ENCODE measurements around the gene TANC2.
"Not testable (repeated sequence)": the region's sequence is repeated elsewhere in the genome, so short reads cannot be mapped to it uniquely, and the experiment has no call there.

The TANC2 gene

GRCh38 chr17:62964506-62964905 is 1.5 kb upstream of the TANC2 start:
- DNase-seq (ENCODE audit: low spot score): no peak

DNA sequence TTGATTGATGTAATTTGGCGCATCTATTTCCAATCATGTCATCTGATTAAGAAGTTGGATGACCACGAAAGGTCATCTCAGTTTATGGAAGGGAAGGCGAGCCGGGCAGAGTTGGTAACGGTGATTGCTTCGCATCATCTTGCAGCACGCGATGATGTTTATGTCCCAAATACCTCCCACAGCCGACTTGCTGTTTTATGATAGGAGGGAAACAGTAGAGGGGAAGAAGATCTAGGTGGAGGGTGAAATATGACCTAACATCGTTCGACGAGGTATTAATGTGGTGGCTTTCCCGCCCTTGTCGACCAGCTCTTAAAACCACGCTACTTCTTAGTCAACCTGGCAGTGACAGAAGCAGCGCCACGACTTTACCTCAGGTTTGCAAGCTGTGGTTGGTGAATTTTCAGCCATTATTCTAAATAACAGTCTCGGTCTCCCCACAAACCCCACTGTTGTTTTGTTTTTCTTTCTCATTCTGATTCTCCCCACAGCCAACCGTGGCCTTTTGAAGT is 805 bp upstream of the TANC2 start:
- no peak for DNase-seq (ENCODE audit: low spot score)

- DNase-seq (ENCODE audit: low spot score): peak; percentile 82
Measured at GRCh38 chr17:62966426-62967204, 580 bp downstream of the TANC2 start.

DNA sequence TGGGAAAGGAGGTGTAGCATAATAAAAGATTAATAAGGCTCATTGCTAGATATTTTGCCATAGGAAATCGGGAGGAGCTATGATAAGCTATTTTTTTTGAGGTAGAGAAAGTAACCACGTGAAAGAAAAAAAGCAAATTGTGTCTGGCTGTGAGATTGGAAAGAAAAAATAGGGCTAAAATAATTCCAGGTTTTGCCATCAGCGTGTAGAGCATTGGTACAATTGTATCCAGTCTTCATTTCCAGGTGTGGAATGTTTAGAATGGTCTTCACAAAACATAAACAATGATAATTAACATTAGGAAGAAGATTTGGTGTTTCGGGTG is 1.1 kb downstream of the TANC2 start:
- DNase-seq (ENCODE audit: low spot score): no peak

- no peak for DNase-seq (ENCODE audit: low spot score)
Measured at GRCh38 chr17:62968445-62968923, 2.4 kb downstream of the TANC2 start.

- DNase-seq (ENCODE audit: low spot score): no peak
Measured at GRCh38 chr17:62970610-62971009, 4.6 kb downstream of the TANC2 start.

- DNase-seq (ENCODE audit: low spot score): no peak
Measured at GRCh38 chr17:62971853-62972252, 5.8 kb downstream of the TANC2 start.

DNA sequence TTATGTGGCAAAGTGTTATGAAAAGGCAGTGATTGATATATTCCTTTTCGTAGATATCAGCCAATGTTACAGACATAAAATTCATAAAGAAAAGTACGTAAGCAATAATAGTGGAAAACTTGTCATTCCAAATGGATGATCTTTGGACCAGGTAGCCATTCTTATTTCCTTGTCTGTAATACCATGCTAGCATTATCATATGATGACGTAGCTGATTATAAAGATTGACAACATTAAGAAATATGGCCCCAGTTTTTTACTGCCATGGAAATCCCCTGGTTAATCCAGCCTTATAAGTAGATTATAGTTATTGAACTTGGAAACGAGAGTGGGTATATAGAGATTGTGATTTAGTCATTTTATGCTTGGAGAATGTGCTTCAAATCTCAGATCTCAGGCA is 8.8 kb downstream of the TANC2 start:
- no peak for DNase-seq (ENCODE audit: low spot score)

- DNase-seq (ENCODE audit: low spot score): no peak
Measured at GRCh38 chr17:62975206-62975605, 9.2 kb downstream of the TANC2 start.

GRCh38 chr17:62976643-62977231 is 10.7 kb downstream of the TANC2 start:
- DNase-seq (ENCODE audit: low spot score): not testable (repeated sequence)

DNA sequence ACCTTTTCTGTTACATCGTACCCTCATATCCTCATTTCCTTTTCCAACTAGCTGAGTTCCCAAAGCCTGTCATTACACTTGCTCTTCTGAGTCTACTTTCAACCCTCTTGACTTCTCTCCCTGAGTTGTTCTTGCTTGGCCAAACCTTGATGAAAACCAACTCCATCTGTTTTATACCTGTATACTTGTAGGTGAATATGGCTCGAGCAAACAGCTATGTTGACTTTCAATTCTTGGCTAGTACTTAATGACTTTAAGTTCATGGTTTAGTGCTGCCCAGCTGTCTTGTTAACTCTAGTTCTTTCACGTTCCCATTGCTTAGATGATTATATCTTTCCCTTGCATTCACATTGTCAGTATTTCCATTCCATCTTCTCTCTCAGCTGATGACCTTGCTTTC is 14.8 kb downstream of the TANC2 start:
- DNase-seq (ENCODE audit: low spot score): no peak

GRCh38 chr17:62981933-62982332 is 15.9 kb downstream of the TANC2 start:
- no peak for DNase-seq (ENCODE audit: low spot score)

DNA sequence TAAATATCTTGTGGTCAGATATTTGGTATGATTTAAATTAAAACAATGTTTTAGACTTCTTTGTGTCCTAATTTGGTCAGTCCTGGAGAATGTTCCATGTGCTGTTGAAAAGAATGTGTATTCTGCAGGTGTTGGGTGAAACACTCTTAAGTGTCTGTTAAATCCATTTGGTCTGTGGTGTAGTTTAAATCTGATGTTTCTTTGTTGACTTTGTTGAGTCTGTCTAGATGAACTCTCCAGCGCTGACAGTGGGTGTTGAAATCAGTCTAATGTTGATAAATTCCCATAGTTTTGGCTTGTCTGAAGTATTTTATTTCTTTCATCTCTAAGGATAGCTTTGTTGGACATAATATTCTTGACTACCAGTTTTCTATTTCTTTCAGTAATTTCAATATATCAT is 18.8 kb downstream of the TANC2 start:
- no peak for DNase-seq (ENCODE audit: low spot score)

DNA sequence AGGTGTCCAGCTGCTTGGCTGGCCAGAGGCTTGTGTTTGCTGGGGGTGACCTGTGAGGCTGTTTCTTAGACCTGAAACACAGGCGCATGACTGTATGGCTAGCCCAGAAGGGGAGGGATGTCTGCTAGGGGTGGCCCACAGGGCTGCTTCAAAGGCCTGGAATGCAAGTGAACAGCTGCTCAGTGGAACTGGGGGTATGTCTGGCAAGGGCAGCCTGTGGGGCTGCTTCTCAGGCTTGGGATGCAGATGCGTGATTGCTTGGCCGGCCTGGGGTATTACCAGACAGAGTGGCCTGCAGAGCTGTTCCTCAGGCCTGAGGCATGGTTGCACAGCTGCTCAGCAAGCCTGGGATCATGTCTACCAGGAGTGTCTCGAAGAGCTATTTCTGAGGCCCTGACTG is 20.5 kb downstream of the TANC2 start:
- peak; percentile 66 for DNase-seq (ENCODE audit: low spot score)

- DNase-seq (ENCODE audit: low spot score): no peak
Measured at GRCh38 chr17:62987136-62987535, 21.1 kb downstream of the TANC2 start.

- DNase-seq (ENCODE audit: low spot score): no peak
Measured at GRCh38 chr17:62989501-62989900, 23.5 kb downstream of the TANC2 start.

GRCh38 chr17:62994931-62995330 is 28.9 kb downstream of the TANC2 start:
- DNase-seq (ENCODE audit: low spot score): no peak

DNA sequence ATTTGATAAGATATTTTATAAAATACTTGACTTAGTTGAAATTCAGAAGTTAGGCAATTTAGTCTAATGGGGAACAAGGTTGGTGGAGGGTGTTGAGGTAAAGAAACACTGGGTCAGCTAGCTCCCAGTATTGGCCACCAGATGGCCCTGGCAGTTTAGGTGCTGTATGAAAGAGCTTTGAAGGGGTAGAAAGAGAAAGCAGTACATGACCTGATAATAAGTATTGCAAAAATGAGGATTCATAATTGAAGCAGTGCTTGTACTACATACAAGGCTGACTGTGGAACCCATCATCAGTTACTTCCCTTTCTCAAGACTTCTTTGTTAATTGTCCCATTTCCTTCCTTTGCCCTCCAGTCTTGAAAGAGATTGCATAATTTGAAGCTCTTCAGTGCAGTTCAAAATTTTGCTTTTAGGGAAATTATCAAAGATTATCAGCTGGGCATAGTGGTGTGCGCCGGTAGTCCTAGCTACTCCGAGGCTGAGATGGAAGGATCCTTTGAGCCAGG is 29.4 kb downstream of the TANC2 start:
- DNase-seq (ENCODE audit: low spot score): no peak

- no peak for DNase-seq (ENCODE audit: low spot score)
Measured at GRCh38 chr17:62996221-62996620, 30.2 kb downstream of the TANC2 start.

DNA sequence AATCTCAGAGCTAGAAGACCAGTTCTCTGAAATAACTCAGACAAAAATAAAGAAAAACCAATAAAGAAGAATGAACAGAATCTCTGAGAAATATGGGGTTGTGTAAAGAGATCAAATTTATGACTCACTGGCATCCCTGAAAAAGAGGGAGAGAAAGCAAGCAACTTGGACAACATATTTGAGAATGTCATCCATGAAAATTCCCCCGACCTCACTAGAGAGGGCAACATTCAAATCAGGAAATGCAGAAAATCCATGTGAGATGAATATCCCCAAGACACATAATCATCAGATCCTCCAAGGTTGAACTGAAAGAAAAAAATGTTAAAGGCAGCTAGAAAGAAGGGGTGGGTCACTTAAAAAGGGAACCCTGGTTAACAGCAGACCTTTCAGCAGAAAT is 32.1 kb downstream of the TANC2 start:
- DNase-seq (ENCODE audit: low spot score): no peak

DNA sequence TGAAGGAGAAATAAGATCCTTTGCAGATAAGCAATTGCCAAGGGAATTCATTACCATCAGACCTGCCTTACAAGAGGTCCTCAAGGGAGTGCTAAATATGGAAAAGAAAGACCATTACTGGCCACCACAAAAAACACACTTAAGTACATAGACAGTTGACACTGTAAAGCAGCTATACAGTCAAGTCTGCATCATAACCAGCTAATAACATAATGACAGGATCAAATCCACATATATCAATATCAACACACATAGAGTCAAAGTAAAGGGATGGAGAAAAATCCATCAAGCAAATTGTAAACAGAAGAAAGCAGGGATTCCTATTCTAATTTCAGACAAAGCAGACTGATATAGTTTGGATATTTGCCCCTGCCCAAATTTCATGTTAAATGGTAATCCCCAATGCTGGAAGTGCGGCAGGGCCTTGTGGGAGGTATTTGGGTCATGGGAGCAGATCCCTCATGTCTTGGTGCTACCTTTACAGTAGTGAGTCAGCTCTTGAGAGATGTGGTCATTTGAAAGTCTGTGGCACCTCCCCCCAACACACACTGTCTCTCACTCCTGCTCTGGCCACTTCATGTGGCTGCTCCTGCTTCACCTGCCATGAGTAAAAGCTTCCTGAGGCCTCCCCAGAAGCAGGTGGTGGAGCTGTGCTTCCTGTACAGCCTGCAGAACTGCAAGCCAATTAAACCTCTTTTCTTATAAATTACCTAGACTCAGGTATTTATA is 32.8 kb downstream of the TANC2 start:
- no peak for DNase-seq (ENCODE audit: low spot score)

GRCh38 chr17:62999736-63000135 is 33.7 kb downstream of the TANC2 start:
- no peak for DNase-seq (ENCODE audit: low spot score)
